T-cell (primary cell): Measurements from ENCODE around the gene FALEC. TPM values are rescaled to one million over a fixed set of nuclear protein-coding genes. Genes with fewer than 3 reads are reported as not detected.

Experiments
- ATAC-seq, 4 experiments: fragments of 200-7000 bp in 3 of 4; fragments of 150-1000 bp in 1 of 4; cut with Tn5 transposase; replicated peaks in 1 of 4; 1 replicate in 3 of 4; 2 replicates in 1 of 4; pipeline ENCODE4 v1.10.0; 2021; ENCODE audit warnings: moderate library complexity in 3 of 4, mild to moderate bottlenecking in 2 of 4, moderate number of reproducible peaks in 1 of 4
- CTCF ChIA-PET, 2 donors: fragments of 300-600 bp; sonication (Branson Sonifier 250); formaldehyde crosslinking; loops; one replicate each; lab custom pipeline; 2022; ENCODE audit warnings: antibody characterized with exemption in 2 of 2; lab: Charles Lee
- POLR2A ChIA-PET, 2 donors: fragments of 300-600 bp; sonication (Branson Sonifier 250); formaldehyde crosslinking; loops; one replicate each; lab custom pipeline; 2022; ENCODE audit warnings: antibody characterized with exemption in 2 of 2; lab: Charles Lee
- DNase-seq, 35 experiments: peaks; one replicate each; pipeline versions ENCODE4 v3.0.0 to v3.0.0-alpha.2; 2013 to 2023
- H3K27ac ChIP-seq: one replicate; pipeline ENCODE4 v1.5.1; 2013; ENCODE audit warnings: low read length
- H3K27me3 ChIP-seq, 2 experiments: replicated peaks in 1 of 2; 1 replicate in 1 of 2; 2 replicates in 1 of 2; pipeline versions ENCODE4 v1.6.1 to v1.7.0; 2013; ENCODE audit warnings: low read length in 1 of 2, mixed read lengths in 1 of 2; ENCODE audit not compliant: control insufficient read depth in 2 of 2, insufficient read depth in 2 of 2; ENCODE audit errors: extremely low read depth in 1 of 2
- H3K36me3 ChIP-seq, 2 donors: 1 replicate in 1 of 2; 2 replicates in 1 of 2; pipeline versions ENCODE4 v1.6.1 to v1.7.0; 2013; ENCODE audit warnings: low read length in 1 of 2; ENCODE audit not compliant: control insufficient read depth in 2 of 2, insufficient read depth in 1 of 2; ENCODE audit errors: extremely low read depth in 1 of 2
- H3K4me1 ChIP-seq, 2 experiments: 1 replicate in 1 of 2; 2 replicates in 1 of 2; pipeline versions ENCODE4 v1.6.1 to v1.7.0; 2013; ENCODE audit warnings: low read length in 2 of 2, mixed read lengths in 1 of 2; ENCODE audit not compliant: insufficient read depth in 2 of 2, control insufficient read depth in 1 of 2; ENCODE audit errors: extremely low read depth in 1 of 2
- H3K4me3 ChIP-seq, 2 donors: 1 replicate in 1 of 2; 2 replicates in 1 of 2; pipeline versions ENCODE4 v1.5.1 to v1.7.0; 2013; ENCODE audit warnings: mild to moderate bottlenecking in 2 of 2, low read length in 1 of 2, moderate library complexity in 1 of 2; ENCODE audit not compliant: control insufficient read depth in 1 of 2; ENCODE audit errors: extremely low read depth in 1 of 2
- H3K9me3 ChIP-seq: 2 replicates; pipeline ENCODE4 v1.7.0; 2013
- H3K27ac Mint-ChIP-seq, 2 donors: one replicate each; pipeline ENCODE4 v1.8.0; 2020 to 2021; ENCODE audit warnings: mild to moderate bottlenecking in 2 of 2, mixed read lengths in 2 of 2
- H3K27me3 Mint-ChIP-seq, 2 donors: one replicate each; pipeline ENCODE4 v1.8.0; 2021 to 2022; ENCODE audit warnings: mixed read lengths in 2 of 2
- H3K36me3 Mint-ChIP-seq: one replicate; pipeline ENCODE4 v1.8.0; 2021; ENCODE audit warnings: mixed read lengths
- H3K4me1 Mint-ChIP-seq, 3 donors: one replicate each; pipeline ENCODE4 v1.8.0; 2020 to 2022; ENCODE audit warnings: mixed read lengths in 3 of 3, mild to moderate bottlenecking in 1 of 3
- H3K4me3 Mint-ChIP-seq, 3 donors: one replicate each; pipeline ENCODE4 v1.8.0; 2020 to 2022; ENCODE audit warnings: mild to moderate bottlenecking in 3 of 3, mixed read lengths in 3 of 3, moderate library complexity in 3 of 3
- H3K9me3 Mint-ChIP-seq, 3 donors: one replicate each; pipeline ENCODE4 v1.8.0; 2020 to 2022; ENCODE audit warnings: mixed read lengths in 3 of 3
- WGBS: methylation state at CpG from one replicate; pipeline ENCODE4 v1.1.5; 2013; ENCODE audit warnings: missing lambda C conversion rate; ENCODE audit not compliant: insufficient coverage; 5-methylcytosine and 5-hydroxymethylcytosine counted together
- total RNA-seq, 35 experiments: library from RNA in 6 of 35; stranded (reverse) in 6 of 35; fragments of 120-200 nt in 1 of 35; gene quantifications; one replicate each; pipeline versions ENCODE4 v1.2.1 to v1.2.4 and lab custom pipeline; 2013 to 2026

Gene FALEC
- total RNA-seq, 5 donors from 2014 or later (not counting 1 experiment from before 2014, with no cell fraction given) = 0.49 to 0.85 (median 0.73) TPM; not detected in 2

GRCh38 chr1:150546294-150546937 lies 30.9 kb downstream of the FALEC start:
- CTCF ChIA-PET = no interaction called here
- Mint-ChIP-seq H3K27me3 (peaks cover 11 to 37% of the 10 kb centered on the region in 2 donors), H3K4me1 (peaks cover 11 to 18% (median 15%) of the 10 kb centered on the region in 3 donors), H3K27ac (no peak overlapping the region), H3K4me3 (no peak overlapping the region), H3K36me3 (no peaks in the 10 kb centered on the region), H3K9me3 (no peaks in the 10 kb centered on the region)
- WGBS = 94% methylated on average over 9 of the region's 16 CpGs
- POLR2A ChIA-PET = interaction anchor here in 1 of 2 donors (0.6 kb wide), 1 partner anchor 18 kb away, joined by 6 read pairs; no protein-coding TSS in a partner anchor
- Histone ChIP-seq H3K4me3 (no peak overlapping the region), H3K27ac (no peak overlapping the region), H3K36me3 (no peaks in the 10 kb centered on the region), H3K4me1 (peaks cover 0 to 23% of the 10 kb centered on the region in 2 experiments), H3K27me3 (peaks cover 2 to 69% of the 10 kb centered on the region in 2 experiments), H3K9me3 (no peaks in the 10 kb centered on the region)
- DNase-seq = no peak
- ATAC-seq = no peak

- Mint-ChIP-seq H3K4me1 (peaks cover 19 to 29% (median 26%) of the 10 kb centered on the region in 3 donors), H3K27me3 (peaks cover 11 to 30% of the 10 kb centered on the region in 2 donors), H3K4me3 (peak overlapping the region; percentile 72 to 80 (median 73)), H3K36me3 (no peaks in the 10 kb centered on the region), H3K27ac (no peak overlapping the region), H3K9me3 (no peaks in the 10 kb centered on the region)
- H3K27ac ChIP-seq = no peak overlapping the region
- DNase-seq (no peak), ATAC-seq (no peak)
- WGBS = no CpG with 5 or more reads among the region's 4 CpGs
- ChIA-PET POLR2A (interaction anchor here (0.6 to 1.1 kb wide), 5 partner anchors 63 to 459 kb away, joined by 3 to 5 read pairs (median 3); no protein-coding TSS in a partner anchor), CTCF (interaction anchor here (0.6 to 1.1 kb wide), 3 partner anchors 9 to 145 kb away, joined by 3 to 4 read pairs (median 3); no protein-coding TSS in a partner anchor)
- peaks cover 0 to 31% of the 10 kb centered on the region in 2 experiments for H3K4me1 ChIP-seq
- no peaks in the 10 kb centered on the region for H3K36me3 ChIP-seq
- peaks cover 2 to 80% of the 10 kb centered on the region in 2 experiments for H3K27me3 ChIP-seq
- H3K4me3 ChIP-seq = peak overlapping the region; percentile 40 to 64
- no peaks in the 10 kb centered on the region for H3K9me3 ChIP-seq
Observed at GRCh38 chr1:150548324-150548631, 32.7 kb downstream of the FALEC start.

DNA sequence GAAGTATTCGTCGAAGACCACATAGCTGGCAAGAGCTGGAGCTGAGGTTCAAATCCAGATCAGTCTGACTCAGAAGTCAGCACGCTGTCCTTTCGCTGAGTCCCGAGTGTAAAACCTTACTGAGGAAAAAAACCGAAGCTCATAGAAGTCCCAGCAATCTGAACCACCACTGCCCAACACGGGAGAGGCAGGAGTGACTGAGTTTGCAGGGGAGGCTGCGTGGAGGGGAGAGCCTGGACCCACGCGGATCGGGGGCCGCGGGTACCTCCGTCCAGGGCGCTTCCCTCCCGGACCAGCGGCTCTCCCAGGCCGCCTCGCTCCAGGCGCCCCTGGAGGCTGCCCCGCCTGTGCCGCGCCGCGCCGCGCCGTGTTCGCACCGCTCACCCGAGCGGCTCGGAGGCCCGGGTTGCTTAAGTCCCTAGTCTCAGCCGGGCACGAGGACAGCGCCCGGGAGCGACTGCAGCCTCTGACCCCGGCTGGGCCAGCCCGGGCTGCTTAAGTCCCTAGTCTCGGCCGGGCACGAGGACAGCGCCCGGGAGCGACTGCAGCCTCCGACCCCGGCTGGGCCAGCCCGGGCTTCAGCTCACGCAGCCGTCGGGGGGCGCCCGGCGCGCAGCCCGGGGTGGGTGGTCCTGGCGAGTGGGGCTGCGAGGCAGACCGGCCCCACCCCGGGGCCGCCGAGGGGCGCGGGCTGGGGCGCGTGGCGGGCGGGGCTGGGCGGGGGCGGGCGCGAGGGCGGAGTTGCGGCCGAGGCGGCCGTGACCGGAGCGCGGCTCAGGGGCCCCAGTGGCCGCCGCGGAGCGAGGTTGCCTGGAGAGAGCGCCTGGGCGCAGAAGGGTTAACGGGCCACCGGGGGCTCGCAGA lies 33.3 kb downstream of the FALEC start, which contains the start of gene ADAMTSL4:
Gene ADAMTSL4, plus strand, starts transcription at position 777 of the 864 bp plus-strand sequence. CDS start 2,881 bp downstream, outside the sequence.
- H3K4me1 Mint-ChIP-seq = peaks cover 19 to 29% (median 26%) of the 10 kb centered on the region in 3 donors
- CTCF ChIA-PET = interaction anchor here in 1 of 2 donors (1.1 kb wide), 1 partner anchor 12 kb away, joined by 4 read pairs; no protein-coding TSS in a partner anchor
- H3K9me3 ChIP-seq = no peaks in the 10 kb centered on the region
- under 1% methylated on average over 77 of the region's 91 CpGs for WGBS
- peak within 1 kb of the TSS in 1 of 2 donors; percentile 28 for H3K27ac Mint-ChIP-seq
- ATAC-seq = peak; percentile 76 to 83 (median 79)
- no peaks in the 10 kb centered on the region for H3K36me3 ChIP-seq
- peak within 1 kb of the TSS; percentile 40 to 64 for H3K4me3 ChIP-seq
- H3K4me1 ChIP-seq = peaks cover 0 to 31% of the 10 kb centered on the region in 2 experiments
- POLR2A ChIA-PET = interaction anchor here (0.6 to 1.1 kb wide), 2 partner anchors 23 to 63 kb away, joined by 5 to 6 read pairs; no protein-coding TSS in a partner anchor
- H3K27me3 Mint-ChIP-seq = peaks cover 7 to 29% of the 10 kb centered on the region in 2 donors
- H3K27ac ChIP-seq = no peak within 1 kb of the TSS
- H3K9me3 Mint-ChIP-seq = no peaks in the 10 kb centered on the region
- H3K36me3 Mint-ChIP-seq = no peaks in the 10 kb centered on the region
- peak in 6 of 35 experiments; percentile 26 to 59 (median 38) for DNase-seq
- H3K4me3 Mint-ChIP-seq = peak within 1 kb of the TSS; percentile 73 to 80 (median 78)
- peaks cover 0 to 74% of the 10 kb centered on the region in 2 experiments for H3K27me3 ChIP-seq

- H3K36me3 ChIP-seq = no peaks in the 10 kb centered on the region
- H3K4me1 ChIP-seq = peaks cover 0 to 31% of the 10 kb centered on the region in 2 experiments
- H3K27ac ChIP-seq = no peak overlapping the region
- ATAC-seq = peak in 1 of 4 experiments; percentile 2
- Mint-ChIP-seq H3K9me3 (no peaks in the 10 kb centered on the region), H3K4me3 (peak overlapping the region; percentile 72 to 78 (median 78)), H3K36me3 (no peaks in the 10 kb centered on the region), H3K27me3 (peaks cover 7 to 26% of the 10 kb centered on the region in 2 donors), H3K4me1 (peaks cover 19 to 29% (median 26%) of the 10 kb centered on the region in 3 donors), H3K27ac (peak overlapping the region in 1 of 2 donors; percentile 28)
- POLR2A ChIA-PET = no interaction called here
- H3K4me3 ChIP-seq = peak overlapping the region in 1 of 2 donors; percentile 23
- no peak for DNase-seq
- CTCF ChIA-PET = interaction anchor here in 1 of 2 donors (0.6 kb wide), 1 partner anchor 11 kb away, joined by 3 read pairs; no protein-coding TSS in a partner anchor
- no peaks in the 10 kb centered on the region for H3K9me3 ChIP-seq
- peaks cover 0 to 73% of the 10 kb centered on the region in 2 experiments for H3K27me3 ChIP-seq
- WGBS = 27% methylated on average over 25 of the region's 43 CpGs
Observed at GRCh38 chr1:150549496-150550221, 34.1 kb downstream of the FALEC start.

- no peak overlapping the region for H3K27ac ChIP-seq
- 95% methylated on average over 7 of the region's 22 CpGs for WGBS
- no peak for DNase-seq
- peaks cover 0 to 31% of the 10 kb centered on the region in 2 experiments for H3K4me1 ChIP-seq
- Mint-ChIP-seq H3K4me3 (peak overlapping the region in 2 of 3 donors; percentile 8 to 78), H3K36me3 (peaks cover 2% of the 10 kb centered on the region), H3K27me3 (peaks cover 7 to 24% of the 10 kb centered on the region in 2 donors), H3K4me1 (peaks cover 19 to 29% (median 27%) of the 10 kb centered on the region in 3 donors), H3K27ac (no peak overlapping the region), H3K9me3 (no peaks in the 10 kb centered on the region)
- no peak overlapping the region for H3K4me3 ChIP-seq
- no peaks in the 10 kb centered on the region for H3K9me3 ChIP-seq
- ChIA-PET CTCF (interaction anchor here in 1 of 2 donors (0.6 kb wide), 1 partner anchor 10 kb away, joined by 3 read pairs; no protein-coding TSS in a partner anchor), POLR2A (interaction anchor here (0.7 to 1.2 kb wide), 2 partner anchors 11 to 78 kb away, joined by 4 to 6 read pairs; no protein-coding TSS in a partner anchor)
- peaks cover 0 to 65% of the 10 kb centered on the region in 2 experiments for H3K27me3 ChIP-seq
- no peak for ATAC-seq
- H3K36me3 ChIP-seq = no peaks in the 10 kb centered on the region
Observed at GRCh38 chr1:150550222-150551050, 34.9 kb downstream of the FALEC start.
